Measurements from ENCODE around the gene PDE3B.

- TF ChIP-seq CTCF (IDR thresholded peaks at IDR 0.05): no peak
- no peak for TF ChIP-seq POLR2A (IDR thresholded peaks at IDR 0.05)
Observed at GRCh38 chr11:14857621-14858020, 214.0 kb downstream of the PDE3B start.

Data from testis (tissue), 2 donors.